HEK293T (cell line): ENCODE results near the gene SEC22C.

Source experiments
- CTCF ChIA-PET: fragments of 350-600 bp; formaldehyde crosslinking; extraction: SDS; loops from one replicate; lab custom pipeline; 2021; ENCODE audit warnings: antibody characterized with exemption, inconsistent platforms; lab: Yijun Ruan, JAX
- POLR2A ChIA-PET: fragments of 350-600 bp; formaldehyde crosslinking; extraction: SDS; loops from one replicate; lab custom pipeline; 2020; ENCODE audit warnings: antibody characterized with exemption, inconsistent platforms; lab: Yijun Ruan, JAX
- DNase-seq: peaks from one replicate; pipeline ENCODE4 v3.0.0; 2012; ENCODE audit warnings: mixed read lengths; ENCODE audit errors: extremely low spot score
- ARNT ChIP-seq: fragments of 450-650 bp; IDR thresholded peaks from 2 replicates; pipeline ENCODE4 v1.6.1; 2017; ENCODE audit warnings: mild to moderate bottlenecking
- BHLHE40 ChIP-seq: fragments of 450-650 bp; IDR thresholded peaks from 2 replicates; pipeline ENCODE4 v1.6.1; 2016; ENCODE audit warnings: mild to moderate bottlenecking, moderate library complexity, borderline replicate concordance
- CTBP1 ChIP-seq: fragments of 450-650 bp; IDR thresholded peaks from 2 replicates; pipeline ENCODE4 v1.6.1; 2016; ENCODE audit warnings: borderline replicate concordance
- ELF4 ChIP-seq: fragments of 450-650 bp; IDR thresholded peaks from 2 replicates; pipeline ENCODE4 v1.6.1; 2017; ENCODE audit warnings: antibody characterized with exemption
- FOXA1 ChIP-seq: fragments of 450-650 bp; IDR thresholded peaks from 2 replicates; pipeline ENCODE4 v1.6.1; 2016; ENCODE audit warnings: mild to moderate bottlenecking
- FOXK2 ChIP-seq: fragments of 450-650 bp; IDR thresholded peaks from 2 replicates; pipeline ENCODE4 v1.6.1; 2016; ENCODE audit warnings: mild to moderate bottlenecking
- FOXM1 ChIP-seq: fragments of 450-650 bp; IDR thresholded peaks from 2 replicates; pipeline ENCODE4 v1.6.1; 2017; ENCODE audit warnings: mild to moderate bottlenecking, borderline replicate concordance
- HDGF ChIP-seq: fragments of 450-650 bp; IDR thresholded peaks from 2 replicates; pipeline ENCODE4 v1.6.1; 2017; ENCODE audit warnings: antibody characterized with exemption, borderline replicate concordance
- L3MBTL2 ChIP-seq: fragments of 450-650 bp; conservative IDR thresholded peaks from 2 replicates; pipeline ENCODE4 v1.6.1; 2016; ENCODE audit warnings: mild to moderate bottlenecking
- LEF1 ChIP-seq: fragments of 450-650 bp; IDR thresholded peaks from 2 replicates; pipeline ENCODE4 v1.6.1; 2017; ENCODE audit warnings: mild to moderate bottlenecking, borderline replicate concordance
- NFRKB ChIP-seq: fragments of 450-650 bp; IDR thresholded peaks from 2 replicates; pipeline ENCODE4 v1.6.1; 2016; ENCODE audit warnings: mild to moderate bottlenecking, moderate library complexity
- SP1 ChIP-seq: fragments of 450-650 bp; IDR thresholded peaks from 2 replicates; pipeline ENCODE4 v1.6.1; 2017
- SUZ12 ChIP-seq: fragments of 450-650 bp; IDR thresholded peaks from 2 replicates; pipeline ENCODE4 v1.6.1; 2016; ENCODE audit warnings: mild to moderate bottlenecking
- TARDBP ChIP-seq: fragments of 450-650 bp; IDR thresholded peaks from 2 replicates; pipeline ENCODE4 v1.6.1; 2016
- ZNF384 ChIP-seq: fragments of 450-650 bp; IDR thresholded peaks from 2 replicates; pipeline ENCODE4 v1.6.1; 2016
- TF ChIP-seq, protein P1 (sequence below): fragments of 450-650 bp; IDR thresholded peaks from 2 replicates; pipeline ENCODE4 v1.6.1; 2016

Gene SEC22C

DNA sequence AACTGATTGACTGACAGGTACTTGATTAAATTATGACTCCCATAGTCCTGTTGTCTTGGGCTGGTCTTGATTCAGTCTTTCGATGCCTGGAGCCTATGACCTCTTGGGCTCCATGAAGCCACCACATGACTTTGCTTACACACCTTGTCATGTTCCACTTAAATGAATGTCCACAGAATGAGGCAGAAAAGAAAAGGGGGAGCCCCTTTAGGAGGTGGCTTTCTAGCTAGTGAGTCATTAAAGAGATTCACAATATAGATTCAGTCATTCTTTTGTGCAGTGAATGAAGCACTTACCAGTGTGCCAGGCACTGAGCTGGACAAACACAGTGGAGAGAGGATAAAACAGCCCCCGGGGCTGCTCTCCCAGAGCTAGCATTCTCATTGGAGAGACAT, 62.2 kb downstream of the SEC22C start:
- POLR2A ChIA-PET, result no interaction called here
- DNase-seq, result no peak
- TF ChIP-seq, protein P1, sequence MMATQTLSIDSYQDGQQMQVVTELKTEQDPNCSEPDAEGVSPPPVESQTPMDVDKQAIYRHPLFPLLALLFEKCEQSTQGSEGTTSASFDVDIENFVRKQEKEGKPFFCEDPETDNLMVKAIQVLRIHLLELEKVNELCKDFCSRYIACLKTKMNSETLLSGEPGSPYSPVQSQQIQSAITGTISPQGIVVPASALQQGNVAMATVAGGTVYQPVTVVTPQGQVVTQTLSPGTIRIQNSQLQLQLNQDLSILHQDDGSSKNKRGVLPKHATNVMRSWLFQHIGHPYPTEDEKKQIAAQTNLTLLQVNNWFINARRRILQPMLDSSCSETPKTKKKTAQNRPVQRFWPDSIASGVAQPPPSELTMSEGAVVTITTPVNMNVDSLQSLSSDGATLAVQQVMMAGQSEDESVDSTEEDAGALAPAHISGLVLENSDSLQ, result no peak
- TF ChIP-seq SP1 (no peak), FOXK2 (no peak), SUZ12 (no peak), LEF1 (no peak), FOXA1 (no peak), FOXM1 (no peak), ZNF384 (no peak), HDGF (no peak), L3MBTL2 (no peak), ELF4 (no peak), ARNT (no peak), TARDBP (no peak), CTBP1 (no peak), BHLHE40 (no peak)
- CTCF ChIA-PET, result no interaction called here

DNA sequence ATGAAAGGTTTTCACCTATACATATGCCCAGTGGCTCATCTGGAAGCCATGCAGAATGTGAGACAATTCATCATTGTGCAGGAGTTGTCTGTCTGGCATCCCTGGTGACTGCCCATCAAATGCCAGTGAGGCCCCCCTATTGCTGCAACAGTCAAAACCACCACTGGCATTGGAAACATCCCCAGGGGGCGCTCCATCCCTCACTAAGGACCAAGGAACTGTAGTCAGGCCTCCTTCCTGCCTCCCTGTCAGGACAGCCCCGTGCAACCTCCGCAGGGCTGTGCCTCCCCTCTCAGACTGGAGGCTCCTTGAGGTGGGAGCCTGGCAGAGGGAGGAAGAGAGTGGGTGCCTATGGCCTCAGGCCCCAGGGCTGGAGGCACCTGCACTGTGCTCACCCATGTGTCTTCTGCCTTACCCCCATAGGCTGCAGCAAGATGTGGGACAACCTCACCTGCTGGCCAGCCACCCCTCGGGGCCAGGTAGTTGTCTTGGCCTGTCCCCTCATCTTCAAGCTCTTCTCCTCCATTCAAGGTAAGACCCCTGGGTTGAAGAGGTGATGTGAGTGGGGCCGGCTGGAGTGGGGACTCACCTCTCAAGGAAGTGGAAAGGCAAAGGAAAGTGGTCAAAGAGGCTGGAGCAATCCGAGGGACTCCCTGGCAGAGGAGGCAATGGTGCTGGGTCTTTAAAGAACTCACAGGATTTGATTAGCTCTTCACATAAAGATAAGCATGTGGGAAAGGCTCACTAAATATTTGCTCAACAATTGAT, 62.8 kb downstream of the SEC22C start:
- ChIA-PET CTCF (no interaction called here), POLR2A (no interaction called here)
- no peak for TF ChIP-seq BHLHE40
- TF ChIP-seq, protein P1, result no peak
- no peak for TF ChIP-seq LEF1
- DNase-seq, result no peak

DNA sequence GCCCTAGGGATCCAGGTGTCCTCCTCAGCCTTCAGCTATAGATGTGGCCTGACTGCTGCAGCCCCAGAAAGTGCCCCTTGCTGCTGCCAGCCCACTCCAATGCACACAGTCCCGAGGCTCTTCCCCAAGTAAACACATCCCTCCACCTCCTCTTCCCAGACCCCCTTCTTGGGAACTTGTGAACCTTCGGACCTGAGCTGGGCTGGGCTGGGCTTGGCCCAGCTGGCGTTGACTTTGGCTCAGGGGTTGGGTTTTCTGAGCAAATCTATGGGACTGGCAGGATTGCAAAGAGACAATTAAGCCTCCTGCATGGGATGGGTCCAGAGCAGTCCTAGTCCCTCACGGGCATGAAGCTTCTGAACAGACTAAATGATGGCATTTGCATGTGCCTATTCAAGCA, 64.7 kb downstream of the SEC22C start:
- TF ChIP-seq FOXM1, result no peak
- TF ChIP-seq FOXA1, result no peak
- no peak for TF ChIP-seq NFRKB
- no peak for TF ChIP-seq HDGF
- TF ChIP-seq TARDBP, result no peak
- no peak for TF ChIP-seq BHLHE40
- no peak for TF ChIP-seq LEF1
- TF ChIP-seq SP1, result no peak
- no peak for TF ChIP-seq FOXK2
- TF ChIP-seq ZNF384, result no peak
- no peak for TF ChIP-seq ARNT
- no peak for TF ChIP-seq SUZ12
- TF ChIP-seq CTBP1, result no peak
- TF ChIP-seq, protein P1, result no peak
- TF ChIP-seq L3MBTL2, result no peak
- no peak for TF ChIP-seq ELF4
- CTCF ChIA-PET, result no interaction called here
- DNase-seq, result no peak
- POLR2A ChIA-PET, result interaction anchor here (1.5 kb wide), 1 partner anchor 15 kb away, joined by 3 read pairs; the partner anchor contains the start of gene VIPR1

DNA sequence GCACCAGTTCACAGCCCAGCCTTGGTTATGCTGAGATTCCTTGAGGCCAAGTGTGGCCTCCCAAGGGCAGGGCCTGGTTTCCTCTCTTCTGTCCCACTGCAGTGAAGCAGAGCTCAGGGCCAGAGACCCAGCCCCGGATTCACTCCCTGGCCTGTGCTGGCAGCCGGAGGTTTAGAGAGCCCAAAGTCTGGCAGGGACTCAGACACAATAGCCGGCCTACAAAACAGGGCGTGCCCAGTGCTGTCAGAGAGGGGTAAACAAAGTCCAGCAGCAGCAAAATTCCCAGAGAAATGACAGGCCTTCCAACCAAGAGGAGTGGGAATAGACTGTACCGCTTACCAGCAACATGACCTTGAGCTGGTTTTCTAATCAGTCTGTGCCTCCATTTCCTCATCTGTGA, 65.3 kb downstream of the SEC22C start:
- ChIA-PET POLR2A (interaction anchor here (1.5 kb wide), 1 partner anchor 14 kb away, joined by 3 read pairs; the partner anchor contains the start of gene VIPR1), CTCF (interaction anchor here (0.8 kb wide), 1 partner anchor 19 kb away, joined by 3 read pairs; no protein-coding TSS in a partner anchor)
- TF ChIP-seq SP1 (no peak), ARNT (no peak), L3MBTL2 (no peak), FOXA1 (no peak), NFRKB (no peak), TARDBP (no peak), FOXK2 (no peak), BHLHE40 (no peak), CTBP1 (no peak), SUZ12 (no peak), ELF4 (no peak)
- TF ChIP-seq, protein P1, result no peak
- no peak for DNase-seq

DNA sequence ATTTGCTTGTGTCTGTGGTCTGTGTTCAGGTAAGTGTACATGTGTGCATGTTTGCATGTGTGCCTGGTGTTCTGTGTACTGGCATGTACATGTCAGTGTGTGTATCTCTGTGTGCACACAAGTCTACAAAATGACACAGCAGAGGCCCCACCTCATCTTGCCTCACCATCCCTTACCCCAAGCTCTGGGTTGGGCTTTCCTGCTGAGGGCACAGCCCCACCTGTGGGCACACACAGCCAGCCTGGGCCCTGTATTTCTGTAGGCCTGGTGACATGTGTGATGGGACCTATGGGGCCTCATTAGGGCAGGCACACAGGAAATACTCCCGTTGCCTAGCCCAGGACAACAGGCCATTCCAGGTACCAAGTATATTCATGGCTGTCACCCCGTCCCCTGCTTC, 65.8 kb downstream of the SEC22C start:
- CTCF ChIA-PET, result interaction anchor here (0.8 kb wide), 1 partner anchor 20 kb away, joined by 3 read pairs; no protein-coding TSS in a partner anchor
- POLR2A ChIA-PET, result interaction anchor here (1.5 kb wide), 1 partner anchor 14 kb away, joined by 3 read pairs; the partner anchor contains the start of gene VIPR1
- TF ChIP-seq BHLHE40 (no peak), ELF4 (no peak), ARNT (no peak), TARDBP (no peak)
- TF ChIP-seq, protein P1, result no peak
- no peak for DNase-seq
